ENCODE data around the gene ALKBH7. TPM values are rescaled to one million over a fixed set of nuclear protein-coding genes. Genes with fewer than 3 reads are reported as not detected.

The ALKBH7 gene
- total RNA-seq, 2 experiments from 2014 or later = 52.0 to 55.7 TPM

DNA sequence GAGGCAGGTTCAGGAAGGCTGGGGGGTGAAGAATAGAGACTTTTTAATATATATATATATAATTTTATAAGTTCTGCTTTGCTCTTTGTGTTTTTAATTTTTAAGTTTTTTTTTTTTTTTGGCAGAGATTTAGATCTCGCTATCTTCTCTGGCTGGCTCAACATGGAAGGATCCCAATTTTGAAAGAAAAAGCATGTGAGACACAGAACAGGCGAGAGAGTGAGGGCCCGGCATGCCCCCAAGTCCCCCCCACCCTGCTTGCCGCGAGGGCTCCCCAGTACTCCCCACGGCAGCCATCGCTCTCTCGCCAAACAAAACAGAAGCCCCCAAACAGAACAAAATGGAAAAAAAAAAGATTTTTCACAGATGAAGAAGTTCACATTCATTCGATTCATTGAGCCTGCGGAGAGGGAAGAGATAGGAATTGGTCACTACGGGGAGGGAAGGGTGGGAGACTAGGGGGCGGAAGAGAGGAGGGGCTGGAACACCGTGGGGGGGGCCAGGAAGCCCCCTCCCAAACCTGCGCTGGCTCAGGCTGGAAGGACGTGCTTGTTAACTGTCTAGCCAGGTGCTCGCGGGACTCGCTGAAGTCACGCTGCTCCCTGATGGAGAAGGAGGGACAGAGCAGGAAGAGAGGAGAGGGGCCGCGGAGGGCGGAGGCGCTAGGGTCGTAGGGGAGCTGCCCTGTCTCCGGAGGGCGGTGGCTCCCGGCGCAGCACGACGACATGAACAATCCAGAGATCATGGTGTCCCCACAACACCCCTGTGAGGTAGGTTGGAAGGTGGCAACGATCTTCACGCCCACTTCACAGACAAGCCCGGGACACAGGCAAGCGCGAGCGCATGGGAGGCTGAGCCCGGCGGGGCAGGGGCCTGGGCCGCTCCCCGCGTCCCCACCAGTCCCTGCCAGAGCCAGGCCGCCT is 41.4 kb downstream of the ALKBH7 start:
- no peaks in the 10 kb centered on the region for H3K4me1 Mint-ChIP-seq
- DNase-seq (no peak), ATAC-seq (ENCODE audit: low read depth) (no peak)
- H3K9me3 Mint-ChIP-seq = no peaks in the 10 kb centered on the region
- POLR2A ChIA-PET = no interaction called here
- no peak overlapping the region for H3K27ac Mint-ChIP-seq
- H3K36me3 Mint-ChIP-seq = peaks cover 8% of the 10 kb centered on the region
- H3K4me3 Mint-ChIP-seq = no peak overlapping the region
- H3K27me3 Mint-ChIP-seq = no peaks in the 10 kb centered on the region

DNA sequence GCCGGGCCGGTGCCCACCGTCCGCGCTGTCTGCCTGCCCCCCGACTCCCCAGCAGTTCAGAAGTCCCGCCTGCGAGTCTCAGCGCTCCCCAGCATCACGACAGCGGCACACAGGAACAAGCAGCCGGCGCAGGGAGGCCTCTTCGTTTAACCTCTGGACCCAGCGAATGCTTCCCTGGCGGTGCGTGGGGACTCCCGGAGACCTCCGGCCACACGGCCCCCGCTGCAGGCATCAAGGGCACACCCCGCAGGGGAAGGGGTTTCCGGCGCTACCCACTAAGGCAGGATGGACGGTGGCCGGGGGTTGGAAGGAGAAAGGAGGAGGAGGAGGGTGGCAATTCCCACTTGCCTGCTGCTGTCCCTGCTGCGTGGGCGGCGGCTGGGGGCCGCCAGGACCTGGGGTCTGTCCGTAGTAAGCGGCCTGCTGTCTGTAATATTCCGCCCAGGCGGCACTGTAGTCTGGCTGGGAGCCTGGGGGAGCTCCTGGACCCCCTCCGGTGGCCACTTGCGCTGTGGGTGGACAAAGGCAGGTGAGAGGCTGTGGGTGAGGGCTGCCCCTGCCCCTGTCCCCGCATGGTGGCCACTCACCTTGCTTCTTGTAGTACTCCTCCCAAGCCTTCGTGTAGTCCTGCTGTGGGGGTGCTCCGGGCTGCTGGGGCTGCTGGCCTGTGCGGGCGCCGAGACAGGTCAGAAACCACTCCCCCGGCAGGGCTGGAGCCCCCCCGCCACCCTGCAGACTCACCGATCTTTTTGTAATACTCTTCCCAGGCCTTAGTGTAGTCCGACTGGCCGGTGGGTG is 42.4 kb downstream of the ALKBH7 start:
- H3K27ac Mint-ChIP-seq = no peak overlapping the region
- H3K27me3 Mint-ChIP-seq = no peaks in the 10 kb centered on the region
- no peak overlapping the region for H3K4me3 Mint-ChIP-seq
- ATAC-seq (ENCODE audit: low read depth) (no peak), DNase-seq (no peak)
- peaks cover 8% of the 10 kb centered on the region for H3K36me3 Mint-ChIP-seq
- POLR2A ChIA-PET = no interaction called here
- no peaks in the 10 kb centered on the region for H3K9me3 Mint-ChIP-seq
- no peaks in the 10 kb centered on the region for H3K4me1 Mint-ChIP-seq

GRCh38 chr19:6415591-6416190 is 43.1 kb downstream of the ALKBH7 start:
- DNase-seq (no peak), ATAC-seq (ENCODE audit: low read depth) (no peak)
- H3K4me3 Mint-ChIP-seq = no peak overlapping the region
- POLR2A ChIA-PET = no interaction called here
- no peaks in the 10 kb centered on the region for H3K27me3 Mint-ChIP-seq
- H3K4me1 Mint-ChIP-seq = peaks cover 2% of the 10 kb centered on the region
- H3K36me3 Mint-ChIP-seq = peaks cover 8% of the 10 kb centered on the region
- H3K9me3 Mint-ChIP-seq = no peaks in the 10 kb centered on the region
- no peak overlapping the region for H3K27ac Mint-ChIP-seq

- no peak overlapping the region for H3K27ac Mint-ChIP-seq
- H3K27me3 Mint-ChIP-seq = no peaks in the 10 kb centered on the region
- peaks cover 10% of the 10 kb centered on the region for H3K36me3 Mint-ChIP-seq
- ATAC-seq (ENCODE audit: low read depth) (no peak), DNase-seq (no peak)
- peaks cover 2% of the 10 kb centered on the region for H3K4me1 Mint-ChIP-seq
- POLR2A ChIA-PET = no interaction called here
- H3K4me3 Mint-ChIP-seq = no peak overlapping the region
- H3K9me3 Mint-ChIP-seq = no peaks in the 10 kb centered on the region
Observed at GRCh38 chr19:6416658-6417405, 44.2 kb downstream of the ALKBH7 start.

- H3K4me1 Mint-ChIP-seq = peaks cover 11% of the 10 kb centered on the region
- no peak overlapping the region for H3K27ac Mint-ChIP-seq
- H3K9me3 Mint-ChIP-seq = no peaks in the 10 kb centered on the region
- no peak for DNase-seq
- H3K27me3 Mint-ChIP-seq = no peaks in the 10 kb centered on the region
- H3K36me3 Mint-ChIP-seq = peaks cover 16% of the 10 kb centered on the region
- POLR2A ChIA-PET = no interaction called here
- H3K4me3 Mint-ChIP-seq = no peak overlapping the region
- no peak for ATAC-seq (ENCODE audit: low read depth)
Observed at GRCh38 chr19:6417713-6418561, 45.3 kb downstream of the ALKBH7 start.

DNA sequence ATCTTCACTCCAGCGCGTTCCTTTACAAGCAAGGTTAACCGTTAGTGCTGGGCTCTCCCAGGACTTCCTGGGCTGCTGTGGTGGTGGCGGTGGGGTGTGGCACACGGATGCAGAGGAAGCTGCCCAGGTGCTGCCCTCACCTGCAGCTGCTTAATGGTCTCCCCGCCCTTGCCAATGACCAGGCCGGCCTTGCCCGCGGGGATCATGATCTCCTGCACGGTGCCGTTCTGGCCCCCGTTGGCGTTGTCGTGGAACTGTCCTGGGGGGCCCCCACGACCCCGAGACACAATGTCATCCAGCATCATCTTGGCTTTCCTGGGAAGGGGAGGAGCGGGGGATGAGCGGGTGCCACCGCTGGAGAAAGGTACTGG is 46.0 kb downstream of the ALKBH7 start:
- H3K4me3 Mint-ChIP-seq = no peak overlapping the region
- no peak for DNase-seq
- no peaks in the 10 kb centered on the region for H3K9me3 Mint-ChIP-seq

DNA sequence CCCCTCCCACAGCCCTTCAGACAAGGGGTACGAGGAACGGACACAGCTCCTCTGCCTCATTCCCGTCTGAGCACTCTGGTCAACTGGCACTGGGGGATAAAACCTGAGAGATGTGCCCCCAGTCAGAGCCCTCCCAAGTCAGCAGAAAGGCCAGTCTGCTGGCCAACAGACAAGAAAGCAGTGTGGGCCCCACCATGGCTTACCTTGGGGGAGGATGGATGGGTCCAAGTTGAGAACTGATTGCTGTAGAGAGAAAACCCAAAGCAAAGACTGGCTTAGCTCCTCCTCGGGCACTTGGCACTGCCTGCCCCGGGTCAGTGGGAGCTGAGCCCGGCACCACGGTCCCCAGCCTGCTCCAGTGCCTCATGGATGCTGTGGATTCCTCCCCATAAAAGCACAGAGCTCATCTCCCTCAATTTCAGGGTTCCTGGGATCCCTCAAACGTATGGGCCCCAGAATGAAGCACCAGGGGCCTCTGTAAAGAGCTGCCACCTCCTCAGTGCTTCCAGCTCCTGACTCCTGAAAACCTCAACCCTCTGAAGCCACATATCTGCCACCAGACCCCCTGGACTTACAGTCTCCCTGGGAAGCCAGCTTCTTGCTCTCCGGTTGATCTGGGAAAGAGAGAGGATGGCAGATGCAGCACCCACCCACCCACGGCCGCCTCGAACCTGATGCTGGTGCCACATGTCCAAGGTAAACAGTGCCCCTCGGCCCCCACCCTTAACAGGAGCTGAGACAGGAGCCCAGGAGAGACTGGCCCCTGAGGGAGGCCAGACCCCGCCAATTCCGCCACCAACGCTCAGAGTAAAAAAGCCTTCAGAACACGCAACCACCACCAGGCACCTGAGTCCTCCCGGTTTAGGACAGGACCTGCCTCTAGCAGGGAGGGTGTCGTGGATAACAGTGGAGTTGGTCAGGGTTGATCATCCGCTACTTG is 48.8 kb downstream of the ALKBH7 start:
- Mint-ChIP-seq H3K9me3 (no peaks in the 10 kb centered on the region), H3K4me3 (no peak overlapping the region), H3K27me3 (no peaks in the 10 kb centered on the region), H3K36me3 (peaks cover 11% of the 10 kb centered on the region), H3K27ac (no peak overlapping the region), H3K4me1 (peaks cover 22% of the 10 kb centered on the region)
- POLR2A ChIA-PET = interaction anchor here (1.0 to 1.9 kb wide), 2 partner anchors 49 to 61 kb away, joined by 3 to 6 read pairs; partner anchors contain the start of genes ALKBH7 and CLPP
- DNase-seq = no peak
- ATAC-seq (ENCODE audit: low read depth) = no peak

More for the DNA sequence above, 46.0 kb downstream of the ALKBH7 start:
- Mint-ChIP-seq H3K4me1 (peaks cover 16% of the 10 kb centered on the region), H3K36me3 (peaks cover 16% of the 10 kb centered on the region), H3K27ac (peak overlapping the region; percentile 32), H3K27me3 (no peaks in the 10 kb centered on the region)
- POLR2A ChIA-PET = no interaction called here
- no peak for ATAC-seq (ENCODE audit: low read depth)

DNA sequence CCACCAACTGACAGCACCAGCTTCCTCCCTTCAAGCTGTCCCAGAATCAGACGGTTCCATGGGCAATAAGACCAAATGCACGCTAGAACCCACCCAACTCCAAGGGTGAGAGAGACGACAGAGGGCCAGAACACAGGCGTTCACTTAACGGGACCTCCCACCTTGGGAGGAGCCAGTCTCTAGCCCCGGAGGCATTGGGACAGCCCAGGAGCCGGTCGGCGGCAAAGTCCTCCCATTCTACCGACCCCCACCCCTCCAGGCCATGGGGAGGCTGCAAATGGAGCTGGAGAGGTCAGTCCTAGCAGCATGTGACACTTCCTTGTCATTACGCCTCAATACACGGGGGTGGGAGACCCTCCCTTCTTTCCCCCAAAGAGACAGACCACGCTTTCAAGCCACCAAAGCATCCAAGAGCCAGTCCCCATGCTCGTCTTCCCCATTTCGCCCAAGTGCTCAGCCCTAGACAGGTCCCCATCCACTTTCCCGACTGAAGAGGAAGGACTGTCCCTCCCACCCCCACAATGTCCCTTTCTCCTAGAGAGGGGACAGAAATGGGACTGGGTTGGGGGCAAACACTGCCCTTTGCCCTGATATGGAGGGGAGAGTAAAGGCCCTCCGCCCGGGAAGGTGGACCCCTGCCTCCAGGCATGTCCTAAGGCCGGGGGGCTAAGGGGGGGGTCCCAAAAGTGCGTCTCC is 51.1 kb downstream of the ALKBH7 start:
- Mint-ChIP-seq H3K4me1 (peaks cover 22% of the 10 kb centered on the region), H3K36me3 (peaks cover 8% of the 10 kb centered on the region), H3K9me3 (no peaks in the 10 kb centered on the region), H3K27ac (peak overlapping the region; percentile 83), H3K4me3 (peak overlapping the region; percentile 82), H3K27me3 (no peaks in the 10 kb centered on the region)
- POLR2A ChIA-PET = interaction anchor here (0.6 to 3.8 kb wide), 4 partner anchors 30 to 440 kb away, joined by 3 to 28 read pairs (median 14); partner anchors contain the start of genes DENND1C and GTF2F1
- DNase-seq (peak; percentile 56), ATAC-seq (ENCODE audit: low read depth) (no peak)

GRCh38 chr19:6424195-6424938 is 51.8 kb downstream of the ALKBH7 start, which contains the start of gene KHSRP:
TSS of gene KHSRP (minus strand) at chr19:6424811. CDS start at chr19:6424701, 110 bp downstream.
- Mint-ChIP-seq H3K9me3 (no peaks in the 10 kb centered on the region), H3K27me3 (no peaks in the 10 kb centered on the region), H3K27ac (peak within 1 kb of the TSS; percentile 98), H3K4me3 (peak within 1 kb of the TSS; percentile 82), H3K36me3 (peaks cover 8% of the 10 kb centered on the region), H3K4me1 (peaks cover 24% of the 10 kb centered on the region)
- DNase-seq (peak; percentile 58), ATAC-seq (ENCODE audit: low read depth) (no peak)
- POLR2A ChIA-PET = interaction anchor here (0.6 to 3.8 kb wide), 17 partner anchors 31 to 1629 kb away, joined by 3 to 28 read pairs (median 6); partner anchors contain the start of genes ALKBH7, CCL25, CLPP and DENND1C
